Fibroblast of mammary gland (primary cell): ENCODE measurements around the gene CENPL.
"Not testable (repeated sequence)": the region's sequence is repeated elsewhere in the genome, so short reads cannot be mapped to it uniquely, and the experiment has no call there.

Source experiments
- DNase-seq: peaks from one replicate; pipeline ENCODE4 v3.0.0-alpha.2; 2010; ENCODE audit warnings: low read depth
- H3K4me3 ChIP-seq: 2 replicates; pipeline ENCODE4 v1.5.1; 2011; ENCODE audit warnings: low read depth, mild to moderate bottlenecking, low read length, moderate library complexity; ENCODE audit not compliant: control insufficient read depth
- TF ChIP-seq, protein P1 (sequence below): conservative IDR thresholded peaks from 2 replicates; pipeline ENCODE4 v1.5.1; 2011; ENCODE audit warnings: low read depth, low read length, inconsistent platforms; ENCODE audit not compliant: control insufficient read depth, insufficient read depth

CENPL gene

DNA sequence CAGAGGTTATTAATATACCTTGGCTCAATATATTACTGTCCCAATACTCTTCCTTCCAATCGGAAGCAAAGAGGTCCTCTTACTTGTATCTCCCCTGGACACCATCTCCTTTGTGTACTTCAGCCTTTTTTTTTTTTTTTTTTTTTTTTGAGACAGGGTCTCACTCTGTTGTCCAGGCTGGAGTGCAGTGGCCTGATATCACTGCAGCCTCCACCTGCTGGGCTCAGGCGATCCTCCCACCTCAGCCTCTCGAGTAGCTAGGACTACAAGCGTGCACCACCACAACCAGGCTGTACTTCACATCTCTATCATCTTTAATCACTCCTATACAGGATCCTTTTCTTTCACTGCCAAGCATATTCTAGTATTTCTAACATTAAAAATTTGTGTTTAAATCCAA, 3.0 kb downstream of the CENPL start:
- H3K4me3 ChIP-seq, result no peak overlapping the region
- TF ChIP-seq, protein P1, sequence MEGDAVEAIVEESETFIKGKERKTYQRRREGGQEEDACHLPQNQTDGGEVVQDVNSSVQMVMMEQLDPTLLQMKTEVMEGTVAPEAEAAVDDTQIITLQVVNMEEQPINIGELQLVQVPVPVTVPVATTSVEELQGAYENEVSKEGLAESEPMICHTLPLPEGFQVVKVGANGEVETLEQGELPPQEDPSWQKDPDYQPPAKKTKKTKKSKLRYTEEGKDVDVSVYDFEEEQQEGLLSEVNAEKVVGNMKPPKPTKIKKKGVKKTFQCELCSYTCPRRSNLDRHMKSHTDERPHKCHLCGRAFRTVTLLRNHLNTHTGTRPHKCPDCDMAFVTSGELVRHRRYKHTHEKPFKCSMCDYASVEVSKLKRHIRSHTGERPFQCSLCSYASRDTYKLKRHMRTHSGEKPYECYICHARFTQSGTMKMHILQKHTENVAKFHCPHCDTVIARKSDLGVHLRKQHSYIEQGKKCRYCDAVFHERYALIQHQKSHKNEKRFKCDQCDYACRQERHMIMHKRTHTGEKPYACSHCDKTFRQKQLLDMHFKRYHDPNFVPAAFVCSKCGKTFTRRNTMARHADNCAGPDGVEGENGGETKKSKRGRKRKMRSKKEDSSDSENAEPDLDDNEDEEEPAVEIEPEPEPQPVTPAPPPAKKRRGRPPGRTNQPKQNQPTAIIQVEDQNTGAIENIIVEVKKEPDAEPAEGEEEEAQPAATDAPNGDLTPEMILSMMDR, result no peak
- DNase-seq, result no peak

DNA sequence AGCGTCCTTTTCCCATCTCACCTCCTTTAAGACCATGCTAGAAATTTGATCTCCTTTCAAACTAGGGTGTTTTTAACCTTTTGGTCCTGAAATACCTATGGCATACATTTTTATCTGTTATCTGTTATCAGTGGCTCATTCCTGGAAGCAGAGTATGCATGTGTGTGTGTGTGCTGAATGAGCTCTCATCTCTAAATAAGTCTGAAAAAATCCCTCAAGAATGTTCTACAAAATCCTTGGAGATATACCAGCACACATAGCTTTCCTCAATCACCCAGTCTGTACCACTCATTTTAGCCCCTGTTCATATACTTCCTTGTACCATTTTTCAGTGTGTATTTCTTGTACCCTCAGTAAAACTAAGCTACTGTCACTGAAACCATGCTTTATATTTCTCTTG, 6.2 kb downstream of the CENPL start:
- H3K4me3 ChIP-seq, result no peak overlapping the region
- TF ChIP-seq, protein P1, result no peak
- no peak for DNase-seq

DNA sequence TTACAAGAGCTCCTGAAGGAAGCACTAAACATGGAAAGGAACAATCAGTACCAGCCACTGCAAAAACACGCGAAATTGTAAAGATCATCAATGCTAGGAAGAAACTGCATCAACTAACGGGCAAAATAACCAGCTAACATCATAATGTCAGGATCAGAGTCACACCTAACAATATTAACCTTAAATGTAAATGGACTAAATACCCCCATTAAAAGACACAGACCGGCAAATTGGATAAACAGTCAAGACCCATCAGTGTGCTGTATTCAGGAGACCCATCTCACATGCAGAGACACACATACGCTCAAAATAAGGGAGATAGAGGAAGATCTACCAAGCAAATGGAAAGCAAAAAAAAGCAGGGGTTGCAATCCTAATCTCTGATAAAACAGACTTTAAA, 11.0 kb downstream of the CENPL start:
- DNase-seq, H3K4me3 ChIP-seq: not testable (repeated sequence)

DNA sequence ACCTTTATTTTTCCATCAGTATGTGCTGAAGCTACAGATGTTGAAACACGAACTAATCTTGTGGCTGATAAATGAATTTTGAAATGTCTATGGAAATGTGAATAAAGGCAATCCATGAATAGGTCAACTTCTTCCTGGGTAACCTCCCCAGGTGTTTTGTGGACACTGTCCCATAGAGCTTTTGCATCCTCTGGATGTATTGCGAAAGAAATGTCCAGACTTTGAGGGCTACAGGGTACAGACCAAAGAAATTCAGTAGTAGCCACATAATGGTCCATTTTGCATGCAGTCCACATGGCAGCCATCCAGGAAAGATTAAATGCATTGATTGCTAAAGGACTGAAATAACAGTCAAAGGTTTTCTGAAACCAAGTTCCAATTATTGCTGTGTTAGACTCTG, 21.7 kb downstream of the CENPL start:
- TF ChIP-seq, protein P1, result no peak
- DNase-seq, result no peak
- no peak overlapping the region for H3K4me3 ChIP-seq

DNA sequence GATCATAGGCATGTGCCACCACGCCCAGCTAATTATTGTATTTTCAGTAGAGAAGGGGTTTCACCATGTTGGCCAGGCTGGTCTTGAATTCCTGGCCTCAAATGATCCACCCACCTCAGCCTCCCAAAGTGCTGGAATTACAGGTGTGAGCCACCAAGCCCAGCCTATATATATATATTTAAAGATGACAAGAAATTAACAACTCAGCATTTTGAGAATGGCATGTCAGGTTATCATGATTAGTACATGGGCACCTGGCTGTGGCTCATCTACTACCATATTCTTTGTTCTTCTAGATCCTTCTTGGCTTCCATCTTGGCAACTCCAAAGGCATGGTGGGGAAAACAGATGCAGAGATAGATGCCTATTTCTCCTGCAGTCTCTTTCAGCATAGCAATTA, 24.7 kb downstream of the CENPL start:
- H3K4me3 ChIP-seq, DNase-seq: not testable (repeated sequence)

DNA sequence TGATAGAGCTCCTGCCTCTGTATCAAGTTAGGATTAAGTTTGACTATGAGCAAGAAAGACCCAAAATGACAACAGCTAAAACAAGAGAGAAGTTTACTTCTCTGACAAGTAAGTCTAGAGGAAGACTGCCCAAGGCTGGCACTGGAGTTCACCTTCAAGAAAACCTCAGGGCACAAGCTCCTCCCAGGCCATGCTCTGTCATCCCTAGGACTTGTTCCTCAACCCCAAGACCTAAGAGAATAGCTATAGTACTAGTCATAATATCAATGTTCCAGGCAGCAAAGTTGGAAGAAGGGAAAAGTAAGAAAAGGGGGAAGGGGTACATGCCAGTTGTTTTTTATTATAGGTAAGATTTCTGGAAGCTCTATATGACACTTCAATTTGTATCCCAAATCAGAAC, 26.6 kb downstream of the CENPL start:
- no peak overlapping the region for H3K4me3 ChIP-seq
- peak; percentile 31 for DNase-seq
- TF ChIP-seq, protein P1, result no peak

DNA sequence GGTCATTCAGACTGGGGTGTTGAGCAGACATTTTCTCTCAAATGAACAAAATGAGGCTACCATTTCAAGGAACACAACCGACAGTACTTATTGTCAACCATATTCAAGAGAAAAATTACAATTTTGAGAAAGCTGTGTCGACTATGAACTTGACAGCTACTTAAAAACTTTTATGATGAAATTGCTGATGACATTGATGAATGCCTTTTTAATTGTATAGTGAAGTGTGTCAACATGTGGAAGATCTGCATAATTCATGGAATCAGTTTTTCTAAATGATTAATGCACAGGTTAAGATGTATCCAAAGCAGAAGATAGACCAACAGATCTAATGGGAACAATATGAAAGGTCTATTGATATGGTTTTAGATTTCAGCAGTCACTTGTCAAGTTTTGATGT, 34.8 kb downstream of the CENPL start:
- no peak overlapping the region for H3K4me3 ChIP-seq
- DNase-seq, result no peak
- TF ChIP-seq, protein P1, result no peak

DNA sequence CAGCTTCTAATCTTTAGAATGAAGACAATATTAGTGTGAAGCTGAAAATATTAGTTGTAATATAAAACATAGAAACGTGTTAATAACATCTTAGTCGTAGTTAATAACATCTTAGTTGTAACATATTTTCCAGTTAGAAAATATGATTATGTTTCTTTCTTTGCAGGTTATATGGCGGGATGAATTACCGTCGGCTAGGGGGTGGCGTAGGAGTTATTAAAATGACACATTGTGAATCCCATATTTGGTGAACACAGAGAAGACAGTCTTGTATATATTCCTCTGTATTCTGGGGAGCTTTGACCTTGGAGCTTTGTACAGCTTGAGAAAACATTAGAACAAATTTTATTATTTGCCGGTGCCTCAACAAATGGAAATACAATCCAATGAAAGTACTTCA, 39.7 kb downstream of the CENPL start:
- TF ChIP-seq, protein P1, result no peak
- DNase-seq, result no peak
- no peak overlapping the region for H3K4me3 ChIP-seq
